GM10266 (cell line): ENCODE measurements around the gene ZNF837.

Experiments
- DNase-seq: peaks from one replicate; pipeline ENCODE4 v3.0.0; 2012; ENCODE audit errors: extremely low spot score
- CTCF ChIP-seq: IDR thresholded peaks from 2 replicates; pipeline ENCODE4 v1.5.1; 2012; ENCODE audit warnings: mild to moderate bottlenecking, low read depth; ENCODE audit not compliant: control insufficient read depth, insufficient read depth; ENCODE audit errors: missing control alignments

Gene ZNF837

GRCh38 chr19:58355908-58356765, 24.7 kb downstream of the ZNF837 start:
- TF ChIP-seq CTCF = no peak
- DNase-seq = peak; percentile 42

GRCh38 chr19:58355215-58355796, 25.5 kb downstream of the ZNF837 start:
- TF ChIP-seq CTCF = no peak
- DNase-seq = no peak

- TF ChIP-seq CTCF = no peak
- no peak for DNase-seq
Observed at GRCh38 chr19:58354478-58355030, 26.3 kb downstream of the ZNF837 start.

- DNase-seq = no peak
- no peak for TF ChIP-seq CTCF
Observed at GRCh38 chr19:58353717-58354477, 26.9 kb downstream of the ZNF837 start.

- no peak for DNase-seq
- TF ChIP-seq CTCF = no peak
Observed at GRCh38 chr19:58352760-58353671, 27.8 kb downstream of the ZNF837 start, which contains the start of gene A1BG. Gene A1BG, minus strand, starts transcription at chr19:58353492. Its CDS starts 55 bp downstream, at chr19:58353437.

GRCh38 chr19:58351990-58352755, 28.7 kb downstream of the ZNF837 start:
- TF ChIP-seq CTCF = no peak
- DNase-seq = no peak
